Right renal cortex interstitium (tissue), 3 donors: Measurements from ENCODE around the gene HAAO. TPM values are rescaled to one million over a fixed set of nuclear protein-coding genes. Genes with fewer than 3 reads are reported as not detected.

Source experiments
- DNase-seq, 3 donors: peaks; one replicate each; pipeline ENCODE4 v3.0.0-alpha.2; 2013; ENCODE audit warnings: low read depth in 3 of 3, low spot score in 2 of 3
- polyA plus RNA-seq, 3 donors: library from polyadenylated mRNA; unstranded; fragments of 120-200 nt; gene quantifications; one replicate each; pipeline ENCODE4 v1.2.1, GENCODE V29; 2013; ENCODE audit not compliant: insufficient read length in 3 of 3

The HAAO gene
- polyA plus RNA-seq, 3 donors = 31.5 to 40.5 (median 38.4) TPM

DNA sequence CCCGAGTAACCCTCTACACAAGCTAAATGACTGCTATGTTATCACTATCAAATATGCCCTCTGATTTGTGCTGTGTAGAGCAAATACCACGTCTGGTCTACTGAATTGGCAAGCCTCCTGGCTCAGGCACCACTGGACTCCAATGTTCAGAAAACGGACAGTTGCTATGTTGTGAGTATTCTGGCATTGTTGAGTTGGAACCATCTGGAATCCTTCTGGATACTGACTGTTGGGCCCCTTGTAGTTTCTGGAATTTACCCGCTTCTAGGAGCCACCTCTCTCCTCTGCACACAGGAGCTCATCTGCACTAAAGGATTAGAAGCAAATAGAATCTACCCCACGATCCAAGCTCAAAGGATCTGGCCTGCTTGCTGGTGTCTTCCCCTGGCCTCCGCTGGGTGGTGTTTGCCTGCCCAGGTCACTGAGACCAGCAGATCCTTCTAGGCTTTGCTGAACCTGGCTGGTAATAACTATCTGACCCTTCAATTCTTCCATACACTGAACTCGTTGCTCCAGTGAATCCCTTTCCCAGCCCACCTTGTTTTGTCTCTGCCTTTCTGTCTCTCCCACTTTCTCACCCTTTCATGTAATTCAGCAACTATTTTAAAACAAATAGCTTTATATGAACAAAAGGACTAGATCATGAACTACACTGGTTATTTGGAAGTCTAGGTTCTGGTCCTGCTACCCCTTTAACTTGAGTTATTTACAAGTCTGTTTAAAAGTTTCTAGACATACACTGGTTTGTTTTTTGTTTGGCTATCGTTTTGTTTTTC, 2.1 kb upstream of the HAAO start:
- no peak for DNase-seq

- DNase-seq = no peak
Measured at GRCh38 chr2:42793334-42794270, 1.2 kb upstream of the HAAO start.

DNA sequence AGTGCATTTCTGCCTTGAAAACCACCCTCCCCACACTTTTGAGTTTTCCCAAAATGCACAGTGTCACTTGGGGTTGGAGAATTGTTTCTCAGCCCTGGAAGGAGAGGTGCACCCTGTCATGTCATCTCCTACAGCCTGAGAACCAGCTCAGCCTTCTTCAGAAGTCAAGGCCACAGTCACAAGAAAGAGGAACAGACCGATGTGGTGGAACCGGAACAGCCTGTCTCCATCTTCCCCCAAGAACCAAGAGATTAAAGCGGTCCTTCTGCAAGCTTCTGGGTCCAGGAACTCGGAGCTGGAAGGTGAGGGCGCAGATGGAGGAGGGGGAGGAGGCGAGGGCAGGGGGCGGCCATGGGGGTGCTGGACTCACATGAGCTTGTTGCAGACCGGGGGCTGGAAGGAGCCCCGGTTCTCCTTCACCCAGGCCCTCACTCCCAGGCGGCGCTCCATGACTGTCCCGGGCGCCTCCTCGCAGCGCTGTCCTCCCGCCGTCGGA, 248 bp downstream of the HAAO start:
- DNase-seq = no peak

DNA sequence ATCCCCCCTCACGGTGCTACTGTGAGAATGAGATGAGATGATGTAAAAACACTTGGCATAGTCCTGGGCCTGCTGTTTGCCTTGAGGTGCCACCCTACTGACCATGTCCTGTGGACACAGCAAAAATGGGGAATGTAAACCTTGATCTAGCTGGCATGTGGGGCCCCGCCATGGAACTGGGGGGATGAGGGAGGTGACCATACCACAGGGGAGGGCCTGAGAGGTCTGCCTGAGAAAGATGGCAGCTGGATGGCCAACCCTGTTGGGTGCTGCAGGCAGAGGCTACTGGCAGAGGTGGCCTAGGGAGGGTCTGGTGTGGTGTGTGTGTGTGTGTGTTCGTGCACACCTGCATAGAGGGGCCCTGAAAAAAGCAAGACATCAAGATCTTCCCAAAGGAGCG, 777 bp downstream of the HAAO start:
- no peak for DNase-seq

GRCh38 chr2:42789751-42790150, 2.6 kb downstream of the HAAO start:
- no peak for DNase-seq

DNA sequence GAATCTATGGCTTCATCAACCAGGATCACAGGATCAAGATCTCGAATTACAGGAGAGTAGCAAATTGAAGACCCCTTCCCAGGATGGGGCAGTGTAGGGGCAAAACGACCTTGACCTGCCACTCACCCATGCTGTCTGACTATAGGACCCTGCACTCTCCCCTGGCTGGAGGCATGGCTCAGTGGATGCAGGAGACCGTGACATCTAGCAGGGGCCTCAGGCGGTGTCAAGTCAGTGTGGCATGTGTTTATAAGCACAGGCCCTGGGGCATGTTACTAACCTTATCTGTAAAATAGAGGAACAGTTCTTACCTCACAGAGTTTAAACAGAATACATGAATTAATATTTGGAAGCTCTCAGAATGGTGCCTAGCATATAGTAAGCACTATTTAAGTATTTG, 3.5 kb downstream of the HAAO start:
- no peak for DNase-seq

DNA sequence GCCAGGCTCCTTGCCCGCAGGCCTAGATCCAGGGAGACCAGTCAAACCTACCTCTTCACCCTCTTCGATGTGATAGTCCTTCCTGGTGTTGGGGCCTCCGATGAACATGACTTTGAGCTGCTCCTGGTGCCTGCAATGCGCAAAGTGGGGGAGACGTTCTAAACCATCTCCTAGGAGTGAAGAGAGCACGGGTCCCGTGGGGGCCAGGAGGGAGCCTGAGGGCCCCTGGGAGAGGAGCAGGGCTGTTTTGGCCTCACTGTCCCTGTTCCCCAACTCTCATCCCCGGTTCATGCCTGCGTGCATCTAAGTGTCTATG, 3.9 kb downstream of the HAAO start:
- no peak for DNase-seq

- no peak for DNase-seq
Measured at GRCh38 chr2:42787788-42788477, 4.5 kb downstream of the HAAO start.

- no peak for DNase-seq
Measured at GRCh38 chr2:42787424-42787787, 5.0 kb downstream of the HAAO start.

- DNase-seq = no peak
Measured at GRCh38 chr2:42786561-42787345, 5.6 kb downstream of the HAAO start.

- no peak for DNase-seq
Measured at GRCh38 chr2:42784204-42784880, 8.0 kb downstream of the HAAO start.

- DNase-seq = no peak
Measured at GRCh38 chr2:42783511-42783910, 8.9 kb downstream of the HAAO start.

DNA sequence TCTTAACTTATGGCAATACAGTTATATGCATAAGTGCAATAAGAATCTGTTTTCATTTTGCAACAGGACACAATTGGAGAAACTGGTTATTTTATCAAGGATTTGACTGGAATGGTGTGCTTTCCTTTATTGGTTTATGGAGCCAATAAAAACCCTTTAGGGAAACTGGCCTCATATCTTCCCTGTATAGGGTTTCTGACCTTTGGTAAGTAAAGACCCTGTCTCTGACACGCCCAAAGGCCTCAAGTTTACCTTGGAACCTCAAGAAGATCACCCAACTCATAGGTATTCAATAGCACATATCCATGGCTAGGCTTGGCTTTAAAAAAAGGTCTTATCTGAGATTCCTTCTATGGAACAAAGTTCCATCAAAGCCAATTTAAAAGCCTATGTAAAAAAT, 11.2 kb downstream of the HAAO start:
- DNase-seq = no peak

- DNase-seq = no peak
Measured at GRCh38 chr2:42777883-42778805, 14.2 kb downstream of the HAAO start.

- DNase-seq = no peak
Measured at GRCh38 chr2:42775810-42776209, 16.6 kb downstream of the HAAO start.

DNA sequence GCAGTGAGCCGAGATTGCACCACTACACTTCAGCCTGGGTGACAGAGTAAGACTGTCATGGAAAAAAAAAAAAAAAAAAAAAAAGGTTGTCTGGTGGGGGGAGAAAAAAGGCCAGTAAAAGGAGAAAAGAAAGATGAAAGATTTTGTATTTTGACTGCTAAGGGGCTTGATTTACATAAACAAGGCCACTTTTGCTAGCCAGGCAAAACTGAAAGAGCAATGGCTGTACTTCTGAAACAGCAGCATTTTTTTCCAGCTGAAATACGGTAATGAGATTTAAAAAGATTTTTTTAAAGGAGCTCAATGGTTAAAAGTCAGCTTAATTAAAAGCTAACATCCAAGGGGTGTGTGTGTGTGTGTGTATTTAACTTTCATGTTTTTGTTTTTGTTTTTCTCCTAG, 17.2 kb downstream of the HAAO start:
- no peak for DNase-seq

- no peak for DNase-seq
Measured at GRCh38 chr2:42771546-42772153, 20.7 kb downstream of the HAAO start.
